Measurements from ENCODE around the gene MAP1LC3B.

DNA sequence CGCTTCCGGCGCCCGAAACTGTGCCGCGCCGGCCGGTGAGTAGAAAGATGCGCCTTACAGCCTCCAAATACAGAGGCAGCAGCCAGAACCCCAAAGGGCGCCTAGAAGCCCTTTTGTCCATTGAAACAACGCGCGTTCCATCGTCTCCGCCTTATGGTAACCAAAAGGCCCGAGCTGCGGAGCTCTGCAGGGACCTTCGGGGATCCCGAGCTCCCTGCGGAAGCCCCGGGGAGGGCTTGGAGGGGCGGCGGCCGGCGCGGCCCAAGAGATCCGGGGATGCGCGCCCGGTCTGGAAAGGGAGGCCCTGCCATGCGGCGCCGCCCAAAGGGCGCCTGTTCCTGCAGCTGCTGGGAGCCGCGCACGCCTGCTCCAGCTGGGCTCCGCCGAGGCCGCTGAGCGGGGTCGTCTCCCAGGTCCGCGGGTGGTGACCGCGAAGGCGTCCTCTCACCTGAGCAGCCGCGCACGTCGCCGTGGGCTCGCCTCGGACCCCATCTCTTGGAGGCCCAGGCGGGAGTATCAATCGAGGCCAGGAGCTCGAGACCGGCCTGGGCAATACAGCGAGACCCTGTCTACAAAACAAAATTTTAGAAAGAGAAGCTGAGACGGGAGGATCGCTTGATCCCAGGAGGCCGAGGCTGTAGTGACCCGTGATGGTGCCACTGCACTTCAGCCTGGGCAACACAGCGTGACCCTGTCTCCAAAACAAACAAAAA, 7.8 kb upstream of the MAP1LC3B start:
- TF ChIP-seq CTCF (IDR thresholded peaks at IDR 0.05; ENCODE audit: low read depth, low read length, poor library complexity, severe bottlenecking) (no peak), EZH2phosphoT487 (IDR thresholded peaks at IDR 0.05; ENCODE audit: borderline replicate concordance, low read length) (no peak)

Data from DOHH2 (cell line).